ENCODE measurements around the gene CRISP1. TPM values are rescaled to one million over a fixed set of nuclear protein-coding genes. Genes with fewer than 3 reads are reported as not detected.

Gene CRISP1
- total and polyA plus RNA-seq, 2 of the 8 experiments (the other 6 are each of a cell fraction or from before 2014, with no cell fraction given) = not detected

DNA sequence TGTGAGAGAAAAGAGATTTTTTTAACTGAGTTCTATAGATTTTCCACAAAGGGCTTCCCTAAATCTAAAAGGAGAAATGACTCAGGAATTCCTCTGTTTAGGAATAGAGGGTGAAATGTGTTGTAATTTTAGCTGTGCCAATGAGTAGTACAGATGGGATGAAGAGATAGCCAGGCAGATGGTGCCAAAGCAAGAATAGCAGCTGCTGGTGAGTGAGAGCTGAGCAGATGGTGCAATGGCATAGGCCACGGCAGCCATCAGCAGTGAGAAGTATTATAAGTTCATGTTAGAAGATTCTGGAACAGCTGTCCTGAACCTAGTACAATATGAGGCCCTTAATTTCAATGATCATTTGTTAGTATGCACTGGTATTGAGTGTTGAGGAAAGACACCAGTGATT, 40.2 kb upstream of the CRISP1 start:
- Histone ChIP-seq H2BK5ac (ENCODE audit: low read depth, low read length) (no peak overlapping the region), H3K23me2 (ENCODE audit: low read depth, low read length) (no peaks in the 10 kb centered on the region), H3K4me1 (replicated peaks in 1 of 4; ENCODE audit: control insufficient read depth in 3 of 4, insufficient read depth in 4 of 4, low read length in 3 of 4) (peaks cover 0 to 13% (median 0%) of the 10 kb centered on the region in 4 experiments; a peak in 2 of 7 replicates), H3K4me3 (ENCODE audit: extremely low read depth in 1 of 4, insufficient read depth in 2 of 4, low read depth in 3 of 4, low read length in 4 of 4) (no peak overlapping the region), H3K27ac (ENCODE audit: low read depth, low read length) (no peak overlapping the region), H3K4ac (replicated peaks; ENCODE audit: insufficient read length, low read depth, low read length) (no peak overlapping the region), H3K27me3 (replicated peaks in 1 of 4; ENCODE audit: control insufficient read depth in 3 of 4, extremely low read depth in 1 of 4, insufficient read depth in 3 of 4, low read length in 3 of 4) (no peaks in the 10 kb centered on the region), H2AFZ (ENCODE audit: low read length) (no peak overlapping the region), H3K79me1 (ENCODE audit: low read depth, low read length) (no peaks in the 10 kb centered on the region), H2BK20ac (ENCODE audit: low read length) (no peak overlapping the region), H3K36me3 (ENCODE audit: control insufficient read depth in 2 of 4, insufficient read depth in 4 of 4, low read length in 3 of 4) (no peaks in the 10 kb centered on the region), H2AK5ac (ENCODE audit: low read depth, low read length) (no peak overlapping the region), H2BK120ac (replicated peaks; ENCODE audit: low read depth, low read length) (no peak overlapping the region), H3K79me2 (ENCODE audit: control insufficient read depth in 1 of 2, insufficient read depth in 2 of 2, low read length in 2 of 2) (no peaks in the 10 kb centered on the region), H2BK15ac (ENCODE audit: low read length) (no peak overlapping the region), H2BK12ac (ENCODE audit: low read depth, low read length) (no peak overlapping the region), H4K8ac (ENCODE audit: extremely low read depth, insufficient read depth, low read length) (no peak overlapping the region), H3K18ac (ENCODE audit: extremely low read depth, low read length) (no peak overlapping the region), H3K4me2 (ENCODE audit: insufficient read depth in 1 of 2, low read depth in 2 of 2, low read length in 2 of 2) (no peak overlapping the region), H4K91ac (replicated peaks; ENCODE audit: insufficient read length, low read length) (peak overlapping the region; percentile 56), H4K5ac (ENCODE audit: insufficient read length, low read depth, low read length) (no peak overlapping the region), H3K23ac (ENCODE audit: insufficient read length) (no peak overlapping the region), H3K9me3 (ENCODE audit: insufficient read depth in 2 of 2, low read depth in 1 of 2, low read length in 1 of 2) (no peaks in the 10 kb centered on the region), H3K56ac (replicated peaks; ENCODE audit: insufficient read length, low read depth, low read length) (no peak overlapping the region), H4K20me1 (replicated peaks in 1 of 2; ENCODE audit: control insufficient read depth in 1 of 2, insufficient read depth in 2 of 2, low read length in 2 of 2) (no peaks in the 10 kb centered on the region), H3K9ac (replicated peaks in 1 of 4; ENCODE audit: extremely low read depth in 1 of 4, low read depth in 3 of 4, low read length in 3 of 4) (no peak overlapping the region), H3K14ac (ENCODE audit: insufficient read length) (no peak overlapping the region)
- 81% methylated on average over 1 of the region's 1 CpG; no CpG with 5 or more reads in 1 of the 2 experiments for WGBS, 2 experiments (ENCODE audit: extremely low coverage in 1 of 2, insufficient coverage in 1 of 2, insufficient read length in 1 of 2, insufficient replicate concordance in 2 of 2, low coverage in 1 of 2, low lambda C conversion rate in 2 of 2, missing lambda C conversion rate in 1 of 2)
- CTCF ChIA-PET (ENCODE audit: partially characterized antibody) = interaction anchor here (0.7 to 1.8 kb wide), 2 partner anchors 14 to 112 kb away, joined by 3 to 4 read pairs; no protein-coding TSS in a partner anchor
- TF ChIP-seq, protein P1, sequence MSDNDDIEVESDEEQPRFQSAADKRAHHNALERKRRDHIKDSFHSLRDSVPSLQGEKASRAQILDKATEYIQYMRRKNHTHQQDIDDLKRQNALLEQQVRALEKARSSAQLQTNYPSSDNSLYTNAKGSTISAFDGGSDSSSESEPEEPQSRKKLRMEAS (IDR thresholded peaks at IDR 0.05) = no peak
- TF ChIP-seq KDM4A (IDR thresholded peaks at IDR 0.05; ENCODE audit: low read depth, low read length, severe bottlenecking) (no peak), RXRA (IDR thresholded peaks at IDR 0.05; ENCODE audit: insufficient read depth, low read depth, low read length) (no peak), CEBPB (IDR thresholded peaks at IDR 0.05; ENCODE audit: low read depth, low read length) (no peak), CHD1 (IDR thresholded peaks at IDR 0.05; ENCODE audit: low read depth, low read length) (no peak), SIRT6 (IDR thresholded peaks at IDR 0.05; ENCODE audit: low read length) (no peak), JUND (IDR thresholded peaks at IDR 0.05; ENCODE audit: low read length) (no peak), SRF (IDR thresholded peaks at IDR 0.05; ENCODE audit: low read depth, low read length) (no peak), TEAD4 (IDR thresholded peaks at IDR 0.05; ENCODE audit: low read depth, low read length) (no peak), KDM1A (IDR thresholded peaks at IDR 0.05; ENCODE audit: borderline replicate concordance, low read length) (no peak), FOSL1 (IDR thresholded peaks at IDR 0.05; ENCODE audit: insufficient read depth, low read depth, low read length) (no peak)
- FAIRE-seq (no peak), DNase-seq (ENCODE audit: low read depth in 1 of 2, low spot score in 2 of 2) (no peak)
- POLR2A ChIA-PET (ENCODE audit: partially characterized antibody) = no interaction called here

Data from H1 (cell line).